ENCODE data around the gene COL5A2.

COL5A2 gene

GRCh38 chr2:189178726-189179569 is 613 bp downstream of the COL5A2 start:
- no peak for DNase-seq (ENCODE audit: low spot score)

- DNase-seq (ENCODE audit: low spot score): no peak
Observed at GRCh38 chr2:189178054-189178453, 1.5 kb downstream of the COL5A2 start.

GRCh38 chr2:189177251-189177840 is 2.2 kb downstream of the COL5A2 start:
- no peak for DNase-seq (ENCODE audit: low spot score)

GRCh38 chr2:189176516-189176915 is 3.0 kb downstream of the COL5A2 start:
- no peak for DNase-seq (ENCODE audit: low spot score)

- DNase-seq (ENCODE audit: low spot score): no peak
Observed at GRCh38 chr2:189175869-189176433, 3.6 kb downstream of the COL5A2 start.

GRCh38 chr2:189171956-189172609 is 7.5 kb downstream of the COL5A2 start:
- DNase-seq (ENCODE audit: low spot score): no peak

- DNase-seq (ENCODE audit: low spot score): no peak
Observed at GRCh38 chr2:189168856-189169499, 10.6 kb downstream of the COL5A2 start.

GRCh38 chr2:189165656-189166380 is 13.7 kb downstream of the COL5A2 start:
- DNase-seq (ENCODE audit: low spot score): no peak

- no peak for DNase-seq (ENCODE audit: low spot score)
Observed at GRCh38 chr2:189164746-189165145, 14.8 kb downstream of the COL5A2 start.

GRCh38 chr2:189163889-189164288 is 15.7 kb downstream of the COL5A2 start:
- no peak for DNase-seq (ENCODE audit: low spot score)

- DNase-seq (ENCODE audit: low spot score): no peak
Observed at GRCh38 chr2:189162566-189162965, 17.0 kb downstream of the COL5A2 start.

- no peak for DNase-seq (ENCODE audit: low spot score)
Observed at GRCh38 chr2:189161894-189162293, 17.7 kb downstream of the COL5A2 start.

- no peak for DNase-seq (ENCODE audit: low spot score)
Observed at GRCh38 chr2:189159717-189160116, 19.8 kb downstream of the COL5A2 start.

- DNase-seq (ENCODE audit: low spot score): no peak
Observed at GRCh38 chr2:189159273-189159672, 20.3 kb downstream of the COL5A2 start.

- no peak for DNase-seq (ENCODE audit: low spot score)
Observed at GRCh38 chr2:189157939-189158338, 21.6 kb downstream of the COL5A2 start.

GRCh38 chr2:189157456-189157855 is 22.1 kb downstream of the COL5A2 start:
- DNase-seq (ENCODE audit: low spot score): no peak

GRCh38 chr2:189155795-189156194 is 23.8 kb downstream of the COL5A2 start:
- no peak for DNase-seq (ENCODE audit: low spot score)

- DNase-seq (ENCODE audit: low spot score): no peak
Observed at GRCh38 chr2:189153619-189154018, 25.9 kb downstream of the COL5A2 start.

- no peak for DNase-seq (ENCODE audit: low spot score)
Observed at GRCh38 chr2:189152483-189152882, 27.1 kb downstream of the COL5A2 start.

- no peak for DNase-seq (ENCODE audit: low spot score)
Observed at GRCh38 chr2:189151906-189152305, 27.7 kb downstream of the COL5A2 start.

GRCh38 chr2:189150033-189150432 is 29.5 kb downstream of the COL5A2 start:
- no peak for DNase-seq (ENCODE audit: low spot score)

GRCh38 chr2:189147989-189148388 is 31.6 kb downstream of the COL5A2 start:
- DNase-seq (ENCODE audit: low spot score): no peak

Measured in CD4-positive, alpha-beta T cell treated with Interleukin-6 at 100 ng/mL for 8 hours (primary cell).